HG02678 (cell line): ENCODE results near the gene PDE10A.

Experiments
- ATAC-seq: cut with Tn5 transposase; IDR thresholded peaks from one replicate; pipeline ENCODE4 v1.9.1; 2021; ENCODE audit warnings: mild to moderate bottlenecking, moderate library complexity; ENCODE audit not compliant: unreplicated experiment

Gene PDE10A

GRCh38 chr6:165678904-165679303 is 15.9 kb upstream of the PDE10A start:
- no peak for ATAC-seq

GRCh38 chr6:165678429-165678828 is 15.4 kb upstream of the PDE10A start:
- ATAC-seq: no peak

GRCh38 chr6:165677091-165677490 is 14.1 kb upstream of the PDE10A start:
- no peak for ATAC-seq

- ATAC-seq: no peak
Observed at GRCh38 chr6:165676435-165677068, 13.5 kb upstream of the PDE10A start.

- ATAC-seq: no peak
Observed at GRCh38 chr6:165675120-165675519, 12.1 kb upstream of the PDE10A start.

GRCh38 chr6:165674155-165675029 is 11.4 kb upstream of the PDE10A start:
- ATAC-seq: no peak

- no peak for ATAC-seq
Observed at GRCh38 chr6:165671222-165671768, 8.3 kb upstream of the PDE10A start.

- ATAC-seq: no peak
Observed at GRCh38 chr6:165668951-165669350, 5.9 kb upstream of the PDE10A start.

GRCh38 chr6:165665384-165665672 is 2.3 kb upstream of the PDE10A start:
- ATAC-seq: no peak

GRCh38 chr6:165664559-165665383 is 1.7 kb upstream of the PDE10A start:
- no peak for ATAC-seq

- ATAC-seq: no peak
Observed at GRCh38 chr6:165663736-165664558, 906 bp upstream of the PDE10A start.

GRCh38 chr6:165663377-165663735 is 315 bp upstream of the PDE10A start:
- ATAC-seq: no peak

- ATAC-seq: no peak
Observed at GRCh38 chr6:165662041-165662748, 846 bp downstream of the PDE10A start.

- ATAC-seq: no peak
Observed at GRCh38 chr6:165661664-165662025, 1.4 kb downstream of the PDE10A start.

- no peak for ATAC-seq
Observed at GRCh38 chr6:165660857-165661663, 2.0 kb downstream of the PDE10A start.

- no peak for ATAC-seq
Observed at GRCh38 chr6:165659945-165660856, 2.8 kb downstream of the PDE10A start.

- no peak for ATAC-seq
Observed at GRCh38 chr6:165658395-165659058, 4.5 kb downstream of the PDE10A start.

- no peak for ATAC-seq
Observed at GRCh38 chr6:165657325-165657680, 5.7 kb downstream of the PDE10A start.
